ENCODE results near the gene DMRTC2.

DMRTC2 gene

DNA sequence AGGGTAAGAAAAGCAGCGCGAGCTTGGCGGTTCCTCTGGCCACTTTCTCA, at the start of gene DMRTC2:
DMRTC2 (plus strand) TSS at position 42 of the 50 bp plus-strand sequence. CDS start 2,387 bp downstream, outside the sequence.
- no peaks in the 10 kb centered on the region for H3K9me3 ChIP-seq (ENCODE audit: low read length)
- H3K9ac ChIP-seq (ENCODE audit: low read length): no peak within 1 kb of the TSS
- no peaks in the 10 kb centered on the region for H3K36me3 ChIP-seq (ENCODE audit: insufficient read depth, low read length)
- no peaks in the 10 kb centered on the region for H3K27me3 ChIP-seq (ENCODE audit: control insufficient read depth in 1 of 2, insufficient read depth in 2 of 2, low read length in 2 of 2)
- no peak within 1 kb of the TSS for H3K27ac ChIP-seq (ENCODE audit: low read depth, low read length)
- H3K4me1 ChIP-seq (ENCODE audit: insufficient read depth, low read length): no peaks in the 10 kb centered on the region
- no peak within 1 kb of the TSS for H3K4me3 ChIP-seq (ENCODE audit: low read depth in 1 of 2, low read length in 2 of 2)

DNA sequence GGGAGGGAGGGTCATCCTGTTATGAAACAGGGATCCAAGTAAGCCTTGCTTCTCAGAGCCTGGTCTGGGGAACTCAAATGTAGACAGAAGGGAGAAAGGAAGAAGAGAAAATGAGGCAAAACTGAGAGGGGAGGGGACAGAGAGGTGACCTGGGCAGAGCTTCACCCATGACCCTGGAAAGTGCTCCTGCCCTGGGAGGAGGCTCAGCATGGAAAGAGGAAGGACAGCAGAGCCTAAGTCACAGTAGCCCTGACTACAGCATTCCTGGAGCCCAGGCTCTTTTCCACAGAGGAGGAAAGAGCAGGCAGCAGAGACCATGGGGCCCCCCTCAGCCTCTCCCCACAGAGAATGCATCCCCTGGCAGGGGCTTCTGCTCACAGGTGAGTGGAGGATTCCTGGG, 48.5 kb upstream of the DMRTC2 start, which contains the start of gene CEACAM3:
CEACAM3 (plus strand) TSS at position 226 of the 400 bp plus-strand sequence; CDS start at position 317, 91 bp downstream.
- H3K27me3 ChIP-seq (ENCODE audit: control insufficient read depth in 1 of 2, insufficient read depth in 2 of 2, low read length in 2 of 2): no peaks in the 10 kb centered on the region
- H3K9ac ChIP-seq (ENCODE audit: low read length): no peak within 1 kb of the TSS
- no peaks in the 10 kb centered on the region for H3K36me3 ChIP-seq (ENCODE audit: insufficient read depth, low read length)
- no peaks in the 10 kb centered on the region for H3K4me1 ChIP-seq (ENCODE audit: insufficient read depth, low read length)
- H3K4me3 ChIP-seq (ENCODE audit: low read depth in 1 of 2, low read length in 2 of 2): no peak within 1 kb of the TSS
- H3K27ac ChIP-seq (ENCODE audit: low read depth, low read length): no peak within 1 kb of the TSS
- no peaks in the 10 kb centered on the region for H3K9me3 ChIP-seq (ENCODE audit: low read length)

DNA sequence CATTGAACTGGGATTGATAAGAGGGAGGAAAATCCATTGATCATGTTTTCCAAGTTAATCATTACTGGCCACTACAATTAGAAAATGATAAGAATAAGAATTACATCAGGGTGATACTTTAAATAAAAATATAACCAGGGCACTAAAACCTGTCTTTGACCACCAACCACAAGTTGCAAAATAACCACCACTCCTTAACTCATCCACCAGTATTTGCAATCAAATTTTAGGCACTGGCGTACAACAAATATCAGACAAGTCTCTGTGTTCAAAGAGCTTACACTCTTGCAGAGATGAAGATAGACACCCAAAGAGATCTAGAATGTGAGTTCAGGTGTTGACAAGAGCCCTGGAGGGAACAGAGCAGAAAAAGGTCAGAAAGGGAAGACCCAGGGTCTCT, 47.9 kb upstream of the DMRTC2 start:
- no peaks in the 10 kb centered on the region for H3K9me3 ChIP-seq (ENCODE audit: low read length)
- no peak overlapping the region for H3K4me3 ChIP-seq (ENCODE audit: low read depth in 1 of 2, low read length in 2 of 2)
- no peaks in the 10 kb centered on the region for H3K36me3 ChIP-seq (ENCODE audit: insufficient read depth, low read length)
- H3K9ac ChIP-seq (ENCODE audit: low read length): no peak overlapping the region
- H3K27me3 ChIP-seq (ENCODE audit: control insufficient read depth in 1 of 2, insufficient read depth in 2 of 2, low read length in 2 of 2): no peaks in the 10 kb centered on the region
- no peaks in the 10 kb centered on the region for H3K4me1 ChIP-seq (ENCODE audit: insufficient read depth, low read length)
- no peak overlapping the region for H3K27ac ChIP-seq (ENCODE audit: low read depth, low read length)

DNA sequence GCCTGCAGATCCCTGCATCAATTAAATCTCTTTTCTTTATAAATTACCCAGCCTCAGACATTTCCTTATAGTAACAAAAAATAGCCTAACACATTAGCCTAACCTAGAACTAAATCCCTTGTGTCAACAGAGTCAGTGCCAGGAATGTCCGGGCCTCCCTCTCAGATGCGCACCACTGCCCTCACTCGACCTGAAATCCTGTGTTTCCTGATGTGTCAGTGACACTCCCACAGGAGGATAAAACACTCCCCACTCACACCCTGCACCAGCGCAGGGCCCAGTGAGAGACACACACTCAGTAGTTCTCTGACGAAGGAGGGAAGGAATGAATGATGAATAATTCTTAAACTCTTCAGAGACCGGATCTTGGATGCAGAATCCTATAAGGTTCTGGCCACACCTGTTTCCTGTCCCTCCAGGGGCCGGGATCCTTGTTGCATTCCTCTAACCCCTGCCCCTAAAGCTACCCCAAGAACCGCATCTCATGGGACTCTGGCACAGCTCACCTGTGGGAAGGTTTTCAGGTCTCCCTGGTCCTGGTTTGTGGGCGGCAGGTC, 45.3 kb upstream of the DMRTC2 start:
- H3K27me3 ChIP-seq (ENCODE audit: control insufficient read depth in 1 of 2, insufficient read depth in 2 of 2, low read length in 2 of 2): no peaks in the 10 kb centered on the region
- H3K9me3 ChIP-seq (ENCODE audit: low read length): no peaks in the 10 kb centered on the region
- H3K9ac ChIP-seq (ENCODE audit: low read length): no peak overlapping the region
- no peaks in the 10 kb centered on the region for H3K4me1 ChIP-seq (ENCODE audit: insufficient read depth, low read length)
- no peak overlapping the region for H3K4me3 ChIP-seq (ENCODE audit: low read depth in 1 of 2, low read length in 2 of 2)
- no peaks in the 10 kb centered on the region for H3K36me3 ChIP-seq (ENCODE audit: insufficient read depth, low read length)
- no peak overlapping the region for H3K27ac ChIP-seq (ENCODE audit: low read depth, low read length)

DNA sequence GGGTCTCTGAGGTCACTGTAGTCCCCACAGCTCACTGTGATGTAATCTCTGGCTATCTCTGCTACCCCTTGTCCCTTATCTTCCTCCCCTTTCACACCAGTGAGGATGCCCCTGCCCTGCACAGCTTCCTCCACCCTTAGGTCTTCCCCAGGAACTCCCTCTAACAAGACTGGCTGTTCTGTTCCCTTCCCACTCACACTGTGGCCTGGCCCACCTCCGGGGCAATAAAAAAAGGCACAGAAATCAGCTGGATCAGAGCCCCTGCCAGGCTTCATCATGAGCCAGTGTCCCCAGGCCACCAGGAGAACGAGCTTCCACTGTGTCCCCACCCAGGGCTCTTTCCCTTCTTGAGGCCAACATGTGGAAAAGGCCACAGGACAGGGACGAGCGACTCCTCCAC, 43.8 kb upstream of the DMRTC2 start:
- Histone ChIP-seq H3K27ac (ENCODE audit: low read depth, low read length) (no peak overlapping the region), H3K27me3 (ENCODE audit: control insufficient read depth in 1 of 2, insufficient read depth in 2 of 2, low read length in 2 of 2) (no peaks in the 10 kb centered on the region), H3K9ac (ENCODE audit: low read length) (no peak overlapping the region), H3K4me1 (ENCODE audit: insufficient read depth, low read length) (no peaks in the 10 kb centered on the region), H3K36me3 (ENCODE audit: insufficient read depth, low read length) (no peaks in the 10 kb centered on the region), H3K9me3 (ENCODE audit: low read length) (no peaks in the 10 kb centered on the region), H3K4me3 (ENCODE audit: low read depth in 1 of 2, low read length in 2 of 2) (no peak overlapping the region)

- no peaks in the 10 kb centered on the region for H3K27me3 ChIP-seq (ENCODE audit: control insufficient read depth in 1 of 2, insufficient read depth in 2 of 2, low read length in 2 of 2)
- no peak overlapping the region for H3K27ac ChIP-seq (ENCODE audit: low read depth, low read length)
- no peaks in the 10 kb centered on the region for H3K9me3 ChIP-seq (ENCODE audit: low read length)
- no peaks in the 10 kb centered on the region for H3K36me3 ChIP-seq (ENCODE audit: insufficient read depth, low read length)
- no peak overlapping the region for H3K9ac ChIP-seq (ENCODE audit: low read length)
- H3K4me3 ChIP-seq (ENCODE audit: low read depth in 1 of 2, low read length in 2 of 2): no peak overlapping the region
- no peaks in the 10 kb centered on the region for H3K4me1 ChIP-seq (ENCODE audit: insufficient read depth, low read length)
Measured at GRCh38 chr19:41801792-41802211, 43.0 kb upstream of the DMRTC2 start.

DNA sequence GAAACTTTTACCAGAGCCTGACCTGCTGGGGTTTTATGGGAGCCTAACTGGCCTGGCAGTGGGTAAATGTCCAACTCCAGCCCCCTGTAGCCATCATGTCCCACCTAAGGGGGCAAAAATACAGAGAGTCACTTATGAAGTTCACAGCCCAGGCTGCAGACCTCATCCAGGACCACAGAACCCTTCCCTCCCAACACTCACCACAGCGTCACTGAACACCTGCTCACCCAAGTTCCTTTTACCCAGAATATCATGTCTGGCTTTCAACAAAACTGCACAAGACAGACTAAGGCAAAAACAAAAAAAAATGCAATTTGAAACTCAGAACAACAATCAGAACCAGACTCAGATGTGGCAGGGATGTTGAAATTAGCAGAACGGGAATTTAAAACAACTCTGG, 42.1 kb upstream of the DMRTC2 start:
- Histone ChIP-seq H3K36me3 (ENCODE audit: insufficient read depth, low read length) (no peaks in the 10 kb centered on the region), H3K27ac (ENCODE audit: low read depth, low read length) (no peak overlapping the region), H3K9me3 (ENCODE audit: low read length) (no peaks in the 10 kb centered on the region)

DNA sequence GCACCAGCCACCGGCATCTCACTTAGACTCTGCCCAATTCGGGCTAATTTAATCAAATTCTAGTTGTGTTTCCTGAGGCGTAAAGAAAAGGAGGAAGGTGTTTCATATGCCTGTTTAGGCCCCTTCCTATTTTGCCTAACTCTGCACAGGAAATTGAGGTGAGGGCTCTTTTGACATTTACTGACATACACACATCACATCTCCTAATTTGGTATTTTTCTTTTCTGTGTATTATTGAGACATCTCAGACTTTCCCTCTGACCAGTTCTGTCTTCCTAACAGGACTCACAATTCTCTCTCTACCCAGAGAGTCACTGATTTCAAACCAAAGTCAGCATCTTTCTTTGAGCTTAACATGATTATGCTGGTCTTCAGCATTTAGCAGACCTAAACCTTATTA, 40.5 kb upstream of the DMRTC2 start:
- H3K4me1 ChIP-seq (ENCODE audit: insufficient read depth, low read length): no peaks in the 10 kb centered on the region

More for the DNA sequence above, 42.1 kb upstream of the DMRTC2 start:
- no peaks in the 10 kb centered on the region for H3K27me3 ChIP-seq (ENCODE audit: control insufficient read depth in 1 of 2, insufficient read depth in 2 of 2, low read length in 2 of 2)
- H3K4me1 ChIP-seq (ENCODE audit: insufficient read depth, low read length): no peaks in the 10 kb centered on the region
- no peak overlapping the region for H3K4me3 ChIP-seq (ENCODE audit: low read depth in 1 of 2, low read length in 2 of 2)
- H3K9ac ChIP-seq (ENCODE audit: low read length): no peak overlapping the region

GRCh38 chr19:41807176-41807575, 37.7 kb upstream of the DMRTC2 start:
- Histone ChIP-seq H3K4me1 (ENCODE audit: insufficient read depth, low read length) (no peaks in the 10 kb centered on the region), H3K9me3 (ENCODE audit: low read length) (no peaks in the 10 kb centered on the region), H3K36me3 (ENCODE audit: insufficient read depth, low read length) (no peaks in the 10 kb centered on the region), H3K27ac (ENCODE audit: low read depth, low read length) (no peak overlapping the region), H3K27me3 (ENCODE audit: control insufficient read depth in 1 of 2, insufficient read depth in 2 of 2, low read length in 2 of 2) (peaks cover 0 to 4% of the 10 kb centered on the region in 2 donors), H3K9ac (ENCODE audit: low read length) (no peak overlapping the region), H3K4me3 (ENCODE audit: low read depth in 1 of 2, low read length in 2 of 2) (no peak overlapping the region)

More for the DNA sequence above, 40.5 kb upstream of the DMRTC2 start:
- no peaks in the 10 kb centered on the region for H3K36me3 ChIP-seq (ENCODE audit: insufficient read depth, low read length)
- no peaks in the 10 kb centered on the region for H3K9me3 ChIP-seq (ENCODE audit: low read length)
- H3K27me3 ChIP-seq (ENCODE audit: control insufficient read depth in 1 of 2, insufficient read depth in 2 of 2, low read length in 2 of 2): no peaks in the 10 kb centered on the region
- H3K27ac ChIP-seq (ENCODE audit: low read depth, low read length): no peak overlapping the region
- no peak overlapping the region for H3K4me3 ChIP-seq (ENCODE audit: low read depth in 1 of 2, low read length in 2 of 2)
- no peak overlapping the region for H3K9ac ChIP-seq (ENCODE audit: low read length)

GRCh38 chr19:41808663-41809566, 35.9 kb upstream of the DMRTC2 start:
- no peaks in the 10 kb centered on the region for H3K4me1 ChIP-seq (ENCODE audit: insufficient read depth, low read length)
- H3K36me3 ChIP-seq (ENCODE audit: insufficient read depth, low read length): no peaks in the 10 kb centered on the region
- no peak overlapping the region for H3K9ac ChIP-seq (ENCODE audit: low read length)
- H3K27ac ChIP-seq (ENCODE audit: low read depth, low read length): no peak overlapping the region
- H3K27me3 ChIP-seq (ENCODE audit: control insufficient read depth in 1 of 2, insufficient read depth in 2 of 2, low read length in 2 of 2): peaks cover 0 to 4% of the 10 kb centered on the region in 2 donors
- no peak overlapping the region for H3K4me3 ChIP-seq (ENCODE audit: low read depth in 1 of 2, low read length in 2 of 2)
- H3K9me3 ChIP-seq (ENCODE audit: low read length): no peaks in the 10 kb centered on the region

GRCh38 chr19:41810301-41810700, 34.5 kb upstream of the DMRTC2 start:
- H3K27ac ChIP-seq (ENCODE audit: low read depth, low read length): no peak overlapping the region
- peaks cover 0 to 4% of the 10 kb centered on the region in 2 donors for H3K27me3 ChIP-seq (ENCODE audit: control insufficient read depth in 1 of 2, insufficient read depth in 2 of 2, low read length in 2 of 2)
- H3K9ac ChIP-seq (ENCODE audit: low read length): no peak overlapping the region
- no peak overlapping the region for H3K4me3 ChIP-seq (ENCODE audit: low read depth in 1 of 2, low read length in 2 of 2)
- no peaks in the 10 kb centered on the region for H3K36me3 ChIP-seq (ENCODE audit: insufficient read depth, low read length)
- no peaks in the 10 kb centered on the region for H3K4me1 ChIP-seq (ENCODE audit: insufficient read depth, low read length)
- H3K9me3 ChIP-seq (ENCODE audit: low read length): no peaks in the 10 kb centered on the region

GRCh38 chr19:41811036-41811435, 33.8 kb upstream of the DMRTC2 start:
- Histone ChIP-seq H3K27ac (ENCODE audit: low read depth, low read length) (no peak overlapping the region), H3K9me3 (ENCODE audit: low read length) (no peaks in the 10 kb centered on the region), H3K36me3 (ENCODE audit: insufficient read depth, low read length) (no peaks in the 10 kb centered on the region), H3K27me3 (ENCODE audit: control insufficient read depth in 1 of 2, insufficient read depth in 2 of 2, low read length in 2 of 2) (peaks cover 0 to 4% of the 10 kb centered on the region in 2 donors), H3K9ac (ENCODE audit: low read length) (no peak overlapping the region), H3K4me1 (ENCODE audit: insufficient read depth, low read length) (no peaks in the 10 kb centered on the region), H3K4me3 (ENCODE audit: low read depth in 1 of 2, low read length in 2 of 2) (no peak overlapping the region)
